Type B pancreatic cell (in vitro differentiated cells): ENCODE measurements around the gene STX12. TPM values are rescaled to one million over a fixed set of nuclear protein-coding genes. Genes with fewer than 3 reads are reported as not detected.

Experiments
- DNase-seq: peaks from one replicate; pipeline ENCODE4 v3.0.0; 2021; ENCODE audit warnings: mixed read lengths; ENCODE audit not compliant: unreplicated experiment; ENCODE audit errors: extremely low spot score
- H3K27ac Mint-ChIP-seq: 2 replicates; pipeline ENCODE4 v1.8.0; 2021; ENCODE audit warnings: mild to moderate bottlenecking, mixed read lengths
- H3K27me3 Mint-ChIP-seq: 2 replicates; pipeline ENCODE4 v1.8.0; 2021; ENCODE audit warnings: mixed read lengths
- H3K36me3 Mint-ChIP-seq: 2 replicates; pipeline ENCODE4 v1.8.0; 2021; ENCODE audit warnings: mixed read lengths
- H3K4me1 Mint-ChIP-seq: one replicate; pipeline ENCODE4 v1.8.0; 2021; ENCODE audit warnings: mixed read lengths; ENCODE audit not compliant: unreplicated experiment
- H3K4me3 Mint-ChIP-seq: 2 replicates; pipeline ENCODE4 v1.8.0; 2021; ENCODE audit warnings: mild to moderate bottlenecking, mixed read lengths
- H3K9me3 Mint-ChIP-seq: 2 replicates; pipeline ENCODE4 v1.8.0; 2021; ENCODE audit warnings: mixed read lengths
- CTCF ChIP-seq: fragments of 200-600 bp; sonication (generic); conservative IDR thresholded peaks from 2 replicates; pipeline ENCODE4 v1.5.0; 2021; ENCODE audit warnings: antibody characterized with exemption, mild to moderate bottlenecking
- total RNA-seq: library from RNA; stranded (reverse); gene quantifications from 2 replicates; pipeline ENCODE4 v1.2.1, GENCODE V29; 2021; ENCODE audit warnings: low replicate concordance

STX12 gene
- total RNA-seq, 1 donor from 2014 or later: 28.9 TPM

- TF ChIP-seq CTCF: no peak
- H3K27me3 Mint-ChIP-seq: no peaks in the 10 kb centered on the region
- H3K36me3 Mint-ChIP-seq: no peaks in the 10 kb centered on the region
- no peaks in the 10 kb centered on the region for H3K9me3 Mint-ChIP-seq
- H3K4me1 Mint-ChIP-seq: peaks cover 17% of the 10 kb centered on the region
- peak overlapping the region; percentile 95 for H3K27ac Mint-ChIP-seq
- DNase-seq: no peak
- H3K4me3 Mint-ChIP-seq: peak overlapping the region; percentile 92
Observed at GRCh38 chr1:27831568-27832410, 58.8 kb downstream of the STX12 start.

DNA sequence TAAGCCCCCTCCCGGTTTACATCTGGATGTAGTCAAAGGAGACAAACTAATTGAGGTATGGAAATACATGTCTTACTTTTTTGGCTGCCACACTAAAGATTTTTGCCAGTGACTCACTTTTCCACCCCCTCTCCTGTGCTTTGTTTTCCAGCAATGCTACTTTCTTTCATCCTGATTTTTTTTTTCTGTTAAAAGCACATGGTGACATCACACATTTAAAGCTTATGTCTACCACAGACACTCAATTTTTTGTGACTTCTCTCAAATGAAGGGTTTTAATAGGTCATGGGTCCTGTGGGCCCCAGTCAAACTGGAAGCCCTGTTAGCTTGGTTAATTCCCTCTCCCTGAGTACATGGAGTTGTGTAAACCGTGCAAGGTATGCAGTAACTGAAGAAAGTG is 59.7 kb downstream of the STX12 start:
- Mint-ChIP-seq H3K4me1 (peaks cover 17% of the 10 kb centered on the region), H3K36me3 (no peaks in the 10 kb centered on the region), H3K27me3 (no peaks in the 10 kb centered on the region), H3K9me3 (no peaks in the 10 kb centered on the region), H3K27ac (peak overlapping the region; percentile 32), H3K4me3 (peak overlapping the region; percentile 46)
- no peak for DNase-seq
- TF ChIP-seq CTCF: no peak

DNA sequence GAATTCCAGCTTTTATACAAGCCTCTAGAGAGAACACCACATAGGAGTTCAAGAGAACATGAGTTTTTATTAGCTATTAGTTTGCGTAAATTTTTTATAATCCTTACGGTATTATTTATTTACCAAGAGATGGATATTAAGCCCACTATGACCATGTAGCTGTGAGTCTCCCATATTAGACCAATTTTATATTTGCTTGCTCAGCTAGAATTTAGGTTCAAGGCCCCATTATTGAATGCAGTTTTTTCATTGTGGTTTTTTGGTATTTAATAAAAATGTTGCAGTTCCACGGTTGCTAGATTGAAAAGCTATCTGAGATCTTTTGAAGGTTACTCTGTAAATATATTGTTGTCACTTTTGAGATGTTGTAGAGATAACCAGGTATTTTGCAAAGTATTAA is 60.5 kb downstream of the STX12 start:
- Mint-ChIP-seq H3K27ac (no peak overlapping the region), H3K4me1 (peaks cover 17% of the 10 kb centered on the region)
- no peak for DNase-seq

GRCh38 chr1:27835046-27835445 is 62.0 kb downstream of the STX12 start:
- H3K36me3 Mint-ChIP-seq: peaks cover 4% of the 10 kb centered on the region
- TF ChIP-seq CTCF: no peak
- H3K27me3 Mint-ChIP-seq: no peaks in the 10 kb centered on the region
- no peaks in the 10 kb centered on the region for H3K9me3 Mint-ChIP-seq
- no peak overlapping the region for H3K27ac Mint-ChIP-seq
- H3K4me3 Mint-ChIP-seq: no peak overlapping the region
- no peak for DNase-seq
- peaks cover 17% of the 10 kb centered on the region for H3K4me1 Mint-ChIP-seq

More for the DNA sequence above, 60.5 kb downstream of the STX12 start:
- TF ChIP-seq CTCF: no peak
- H3K36me3 Mint-ChIP-seq: no peaks in the 10 kb centered on the region
- no peaks in the 10 kb centered on the region for H3K27me3 Mint-ChIP-seq
- no peaks in the 10 kb centered on the region for H3K9me3 Mint-ChIP-seq
- no peak overlapping the region for H3K4me3 Mint-ChIP-seq

- H3K27ac Mint-ChIP-seq: no peak overlapping the region
- peaks cover 17% of the 10 kb centered on the region for H3K4me1 Mint-ChIP-seq
- DNase-seq: no peak
- peaks cover 4% of the 10 kb centered on the region for H3K36me3 Mint-ChIP-seq
- no peaks in the 10 kb centered on the region for H3K9me3 Mint-ChIP-seq
- H3K4me3 Mint-ChIP-seq: no peak overlapping the region
- H3K27me3 Mint-ChIP-seq: no peaks in the 10 kb centered on the region
- TF ChIP-seq CTCF: no peak
Observed at GRCh38 chr1:27835501-27835900, 62.5 kb downstream of the STX12 start.
